Vagina (tissue), 2 donors: Measurements from ENCODE around the gene ACTA2.
"Not testable (repeated sequence)": the region's sequence is repeated elsewhere in the genome, so short reads cannot be mapped to it uniquely, and the experiment has no call there.

Experiments used
- CTCF ChIP-seq, 3 experiments: fragments of 450-650 bp in 2 of 3; fragments of 200-600 bp in 1 of 3; sonication (generic) in 1 of 3; IDR thresholded peaks; one replicate each; pipeline ENCODE4 v1.5.1; 2017 to 2019; ENCODE audit warnings: antibody characterized with exemption in 3 of 3, mild to moderate bottlenecking in 2 of 3, moderate library complexity in 2 of 3
- POLR2A ChIP-seq, 2 donors: fragments of 450-650 bp; IDR thresholded peaks; one replicate each; pipeline ENCODE4 v1.6.1; 2017; ENCODE audit warnings: antibody characterized with exemption in 2 of 2, mild to moderate bottlenecking in 2 of 2, moderate library complexity in 2 of 2
- POLR2AphosphoS5 ChIP-seq, 2 donors: sonication (generic); formaldehyde crosslinking; IDR thresholded peaks; one replicate each; pipeline ENCODE4 v1.9.0; 2017; ENCODE audit warnings: antibody characterized with exemption in 2 of 2, mild to moderate bottlenecking in 2 of 2, low read depth in 1 of 2; ENCODE audit not compliant: insufficient read depth in 1 of 2

- TF ChIP-seq POLR2AphosphoS5 (IDR thresholded peaks at IDR 0.05; ENCODE audit: insufficient read depth in 1 of 2, low read depth in 1 of 2); CTCF (IDR thresholded peaks at IDR 0.05); POLR2A (IDR thresholded peaks at IDR 0.05): not testable (repeated sequence)
Observed at GRCh38 chr10:88932029-88932428, 20.5 kb downstream of the ACTA2 start.
